MG63 (cell line): ENCODE measurements around the gene ALDH18A1. TPM values are rescaled to one million over a fixed set of nuclear protein-coding genes. Genes with fewer than 3 reads are reported as not detected.

Experiments used
- DNase-seq: peaks from one replicate; pipeline ENCODE4 v3.0.0-alpha.2; 2020
- H3K27me3 ChIP-seq: fragments of 250-450 bp; sonication (Bioruptor Pico); 2 replicates; pipeline ENCODE4 v1.5.1; 2020; ENCODE audit warnings: mild to moderate bottlenecking, moderate library complexity
- H3K36me3 ChIP-seq: fragments of 250-450 bp; sonication (Bioruptor Pico); 2 replicates; pipeline ENCODE4 v1.5.1; 2020; ENCODE audit warnings: mild to moderate bottlenecking, moderate library complexity
- H3K4me3 ChIP-seq: fragments of 250-450 bp; sonication (Bioruptor Pico); 2 replicates; pipeline ENCODE4 v1.5.1; 2020; ENCODE audit warnings: mild to moderate bottlenecking, moderate library complexity
- H3K9me3 ChIP-seq: fragments of 250-450 bp; sonication (Bioruptor Pico); 2 replicates; pipeline ENCODE4 v1.5.1; 2020; ENCODE audit warnings: mild to moderate bottlenecking, moderate library complexity
- total RNA-seq: library from RNA; depleted of rRNA; stranded (reverse); fragments of >200 nt; shearing (Covaris generic); gene quantifications from 2 replicates; pipeline ENCODE4 v1.2.3, GENCODE V29; 2014; ENCODE audit warnings: low replicate concordance

The ALDH18A1 gene
- total RNA-seq, 1 experiment from 2014 or later = 149 TPM

- H3K4me3 ChIP-seq = no peak overlapping the region
- H3K9me3 ChIP-seq = no peaks in the 10 kb centered on the region
- no peaks in the 10 kb centered on the region for H3K27me3 ChIP-seq
- no peak for DNase-seq
- H3K36me3 ChIP-seq = no peaks in the 10 kb centered on the region
Observed at GRCh38 chr10:95569368-95569767, 87.1 kb downstream of the ALDH18A1 start.

GRCh38 chr10:95567903-95568630 lies 88.4 kb downstream of the ALDH18A1 start:
- Histone ChIP-seq H3K27me3 (no peaks in the 10 kb centered on the region), H3K36me3 (no peaks in the 10 kb centered on the region), H3K4me3 (no peak overlapping the region), H3K9me3 (no peaks in the 10 kb centered on the region)
- DNase-seq = no peak

GRCh38 chr10:95566136-95566535 lies 90.4 kb downstream of the ALDH18A1 start:
- DNase-seq = no peak
- Histone ChIP-seq H3K36me3 (no peaks in the 10 kb centered on the region), H3K27me3 (no peaks in the 10 kb centered on the region), H3K4me3 (no peak overlapping the region), H3K9me3 (no peaks in the 10 kb centered on the region)

- DNase-seq = no peak
- H3K36me3 ChIP-seq = no peaks in the 10 kb centered on the region
- H3K4me3 ChIP-seq = no peak overlapping the region
- 0 out of 2 replicates have a peak, but pooled peaks cover 6% of the 10 kb centered on the region for H3K27me3 ChIP-seq
- H3K9me3 ChIP-seq = no peaks in the 10 kb centered on the region
Observed at GRCh38 chr10:95565336-95565735, 91.2 kb downstream of the ALDH18A1 start.

- 0 out of 2 replicates have a peak, but pooled peaks cover 10% of the 10 kb centered on the region for H3K27me3 ChIP-seq
- H3K9me3 ChIP-seq = no peaks in the 10 kb centered on the region
- no peak overlapping the region for H3K4me3 ChIP-seq
- DNase-seq = no peak
- H3K36me3 ChIP-seq = no peaks in the 10 kb centered on the region
Observed at GRCh38 chr10:95564291-95564690, 92.2 kb downstream of the ALDH18A1 start.

- DNase-seq = no peak
- no peak overlapping the region for H3K4me3 ChIP-seq
- H3K36me3 ChIP-seq = no peaks in the 10 kb centered on the region
- H3K9me3 ChIP-seq = no peaks in the 10 kb centered on the region
- 0 out of 2 replicates have a peak, but pooled peaks cover 10% of the 10 kb centered on the region for H3K27me3 ChIP-seq
Observed at GRCh38 chr10:95562341-95562965, 94.1 kb downstream of the ALDH18A1 start.

- peak overlapping the region; percentile 37 for H3K4me3 ChIP-seq
- H3K27me3 ChIP-seq = 0 out of 2 replicates have a peak, but pooled peaks cover 10% of the 10 kb centered on the region
- H3K36me3 ChIP-seq = no peaks in the 10 kb centered on the region
- no peaks in the 10 kb centered on the region for H3K9me3 ChIP-seq
- no peak for DNase-seq
Observed at GRCh38 chr10:95561864-95562177, 94.7 kb downstream of the ALDH18A1 start.

GRCh38 chr10:95561177-95561863 lies 95.2 kb downstream of the ALDH18A1 start, which contains the start of gene SORBS1:
TSS of gene SORBS1 (minus strand) at chr10:95561371. CDS start at chr10:95441135, 120,236 bp downstream.
- Histone ChIP-seq H3K9me3 (no peaks in the 10 kb centered on the region), H3K4me3 (peak within 1 kb of the TSS; percentile 61), H3K36me3 (no peaks in the 10 kb centered on the region), H3K27me3 (0 out of 2 replicates have a peak, but pooled peaks cover 10% of the 10 kb centered on the region)
- DNase-seq = peak; percentile 96

GRCh38 chr10:95560278-95561176 lies 96.0 kb downstream of the ALDH18A1 start:
- Histone ChIP-seq H3K27me3 (0 out of 2 replicates have a peak, but pooled peaks cover 10% of the 10 kb centered on the region), H3K4me3 (peak overlapping the region; percentile 61), H3K36me3 (no peaks in the 10 kb centered on the region), H3K9me3 (no peaks in the 10 kb centered on the region)
- DNase-seq = no peak

- DNase-seq = no peak
- Histone ChIP-seq H3K4me3 (no peak overlapping the region), H3K27me3 (0 out of 2 replicates have a peak, but pooled peaks cover 10% of the 10 kb centered on the region)
Observed at GRCh38 chr10:95559896-95560277, 96.6 kb downstream of the ALDH18A1 start.

GRCh38 chr10:95559471-95559870 lies 97.0 kb downstream of the ALDH18A1 start:
- 0 out of 2 replicates have a peak, but pooled peaks cover 10% of the 10 kb centered on the region for H3K27me3 ChIP-seq
- no peaks in the 10 kb centered on the region for H3K36me3 ChIP-seq
- DNase-seq = no peak
- no peak overlapping the region for H3K4me3 ChIP-seq
- H3K9me3 ChIP-seq = no peaks in the 10 kb centered on the region

More at GRCh38 chr10:95559896-95560277, 96.6 kb downstream of the ALDH18A1 start:
- Histone ChIP-seq H3K36me3 (no peaks in the 10 kb centered on the region), H3K9me3 (no peaks in the 10 kb centered on the region)

GRCh38 chr10:95558593-95559320 lies 97.8 kb downstream of the ALDH18A1 start:
- H3K36me3 ChIP-seq = no peaks in the 10 kb centered on the region
- DNase-seq = no peak
- no peaks in the 10 kb centered on the region for H3K9me3 ChIP-seq
- no peak overlapping the region for H3K4me3 ChIP-seq
- 0 out of 2 replicates have a peak, but pooled peaks cover 10% of the 10 kb centered on the region for H3K27me3 ChIP-seq

- no peaks in the 10 kb centered on the region for H3K36me3 ChIP-seq
- H3K4me3 ChIP-seq = no peak overlapping the region
- H3K9me3 ChIP-seq = no peaks in the 10 kb centered on the region
- 0 out of 2 replicates have a peak, but pooled peaks cover 10% of the 10 kb centered on the region for H3K27me3 ChIP-seq
- no peak for DNase-seq
Observed at GRCh38 chr10:95556994-95557767, 99.3 kb downstream of the ALDH18A1 start.
